Panc1 (cell line): ENCODE measurements around the gene RBMS1. TPM values are rescaled to one million over a fixed set of nuclear protein-coding genes. Genes with fewer than 3 reads are reported as not detected.

Experiments
- ATAC-seq: fragments of 200-7000 bp; cut with Tn5 transposase; 2 replicates; pipeline ENCODE4 v1.9.1; 2020; ENCODE audit warnings: mild to moderate bottlenecking, moderate library complexity
- BruUV-seq: library from RNA; stranded (reverse); fragments of 400-500 nt; replicated peaks from 2 replicates; lab custom pipeline; 2021; lab: Mats Ljungman, UMichigan
- CTCF ChIA-PET: fragments of 300-600 bp; sonication (Branson Sonifier 250); formaldehyde crosslinking; loops from one replicate; lab custom pipeline; 2022; ENCODE audit warnings: antibody characterized with exemption; lab: Charles Lee
- POLR2A ChIA-PET: fragments of 300-600 bp; sonication (Branson Sonifier 250); formaldehyde crosslinking; loops from one replicate; lab custom pipeline; 2022; ENCODE audit warnings: antibody characterized with exemption; lab: Charles Lee
- DNase-seq: peaks from one replicate; pipeline ENCODE4 v3.0.0-alpha.2; 2010; ENCODE audit warnings: low read depth, low spot score
- H3K27ac ChIP-seq: 2 replicates; pipeline ENCODE4 v1.5.1; 2011; ENCODE audit warnings: mild to moderate bottlenecking, low read length, inconsistent platforms
- H3K27me3 ChIP-seq: fragments of 200-500 bp; sonication (Bioruptor generic); 2 replicates; pipeline ENCODE4 v1.6.0; 2014; ENCODE audit warnings: low read length, inconsistent platforms; ENCODE audit not compliant: control insufficient read depth, insufficient read depth
- H3K36me3 ChIP-seq: fragments of 200-500 bp; sonication (Bioruptor generic); 2 replicates; pipeline ENCODE4 v1.5.1; 2014; ENCODE audit warnings: inconsistent platforms, mild to moderate bottlenecking, low read length, moderate library complexity; ENCODE audit not compliant: control insufficient read depth, insufficient read depth
- H3K4me1 ChIP-seq: 2 replicates; pipeline ENCODE4 v1.5.1; 2011; ENCODE audit warnings: inconsistent platforms, mild to moderate bottlenecking, low read length, moderate library complexity; ENCODE audit not compliant: control insufficient read depth, insufficient read depth
- H3K4me3 ChIP-seq, 2 experiments: 2 replicates each; pipeline ENCODE4 v1.5.1; 2011 to 2012; ENCODE audit warnings: low read depth in 2 of 2, low read length in 2 of 2, mild to moderate bottlenecking in 2 of 2, inconsistent platforms in 1 of 2, moderate library complexity in 1 of 2
- H3K9me3 ChIP-seq: fragments of 200-500 bp; sonication (Bioruptor generic); 2 replicates; pipeline ENCODE4 v1.5.1; 2014; ENCODE audit warnings: low read depth, mild to moderate bottlenecking, inconsistent platforms, low read length, moderate library complexity; ENCODE audit not compliant: control insufficient read depth, insufficient read depth
- POLR2AphosphoS5 ChIP-seq: IDR thresholded peaks from 2 replicates; pipeline ENCODE4 v1.6.1; 2012; ENCODE audit warnings: mild to moderate bottlenecking, low read depth, low read length, moderate library complexity
- SIN3A ChIP-seq: IDR thresholded peaks from 2 replicates; pipeline ENCODE4 v1.6.1; 2012; ENCODE audit warnings: low read depth, mild to moderate bottlenecking, low read length, moderate library complexity, borderline replicate concordance; ENCODE audit not compliant: insufficient read depth
- TCF7L2 ChIP-seq: IDR thresholded peaks from 2 replicates; pipeline ENCODE4 v1.6.1; 2011; ENCODE audit warnings: mild to moderate bottlenecking, low read depth, low read length, inconsistent platforms
- in situ Hi-C: cut with HindIII; loops from 2 replicates; pipeline ENCODE4 v1.10.0; 2016; ENCODE audit warnings: low sequenced_read_pairs, low pct_unique_long_range_greater_than_20kb
- intact Hi-C: fragments of 100-400 bp; cut with micrococcal nuclease; formaldehyde crosslinking; loops from one replicate; pipeline ENCODE4 v1.10.0; 2022; ENCODE audit not compliant: unreplicated experiment
- total RNA-seq: library from RNA; stranded (reverse); gene quantifications from one replicate; pipeline ENCODE4 v1.2.1, GENCODE V29; 2021; ENCODE audit not compliant: unreplicated experiment
- TF ChIP-seq, protein P1 (sequence below), 2 experiments: IDR thresholded peaks; 2 replicates each; pipeline ENCODE4 v1.6.1; 2011 to 2012; ENCODE audit warnings: low read depth in 2 of 2, control low read depth in 1 of 2, low read length in 1 of 2, mild to moderate bottlenecking in 1 of 2, moderate library complexity in 1 of 2; ENCODE audit not compliant: insufficient read depth in 1 of 2
- TF ChIP-seq, protein P2 (sequence below): fragments of 450-650 bp; IDR thresholded peaks from 2 replicates; pipeline ENCODE4 v1.5.1; 2017; ENCODE audit warnings: mild to moderate bottlenecking

RBMS1 gene
- total RNA-seq, 1 experiment from 2014 or later, result 67.0 TPM

DNA sequence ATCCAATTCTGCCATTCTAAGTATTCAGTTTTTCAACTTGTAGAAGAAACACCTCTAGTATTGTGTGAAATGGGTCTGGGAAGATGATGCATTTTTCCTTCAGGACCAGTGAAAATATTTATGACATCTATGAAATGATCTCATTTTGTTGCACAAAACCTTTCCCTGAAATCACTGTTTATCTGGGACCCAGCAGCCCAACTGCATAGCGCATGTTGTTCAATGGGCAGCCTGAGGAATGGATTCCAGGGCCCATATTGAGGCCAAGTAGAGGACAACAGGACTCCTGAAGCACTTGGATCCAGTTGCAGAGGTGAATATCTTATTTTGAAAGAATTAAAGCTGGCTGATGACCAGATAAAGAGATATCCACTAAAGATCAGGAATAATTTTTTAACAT lies 7.3 kb downstream of the RBMS1 start:
- POLR2A ChIA-PET, result no interaction called here
- H3K36me3 ChIP-seq, result no peaks in the 10 kb centered on the region
- DNase-seq (no peak), ATAC-seq (no peak)
- H3K9me3 ChIP-seq, result no peaks in the 10 kb centered on the region
- CTCF ChIA-PET, result interaction anchor here (0.6 kb wide), 1 partner anchor 64 kb away, joined by 3 read pairs; no protein-coding TSS in a partner anchor
- H3K27me3 ChIP-seq, result peaks cover 6% of the 10 kb centered on the region; the same call in 1 of the 2 replicates
- peaks cover under 1% of the 10 kb centered on the region; the same call in 1 of the 2 replicates for H3K4me1 ChIP-seq
- intact Hi-C loops (no loop called here), in situ Hi-C loops (no loop called here)
- TF ChIP-seq SIN3A (no peak), POLR2AphosphoS5 (no peak)
- TF ChIP-seq, protein P1, sequence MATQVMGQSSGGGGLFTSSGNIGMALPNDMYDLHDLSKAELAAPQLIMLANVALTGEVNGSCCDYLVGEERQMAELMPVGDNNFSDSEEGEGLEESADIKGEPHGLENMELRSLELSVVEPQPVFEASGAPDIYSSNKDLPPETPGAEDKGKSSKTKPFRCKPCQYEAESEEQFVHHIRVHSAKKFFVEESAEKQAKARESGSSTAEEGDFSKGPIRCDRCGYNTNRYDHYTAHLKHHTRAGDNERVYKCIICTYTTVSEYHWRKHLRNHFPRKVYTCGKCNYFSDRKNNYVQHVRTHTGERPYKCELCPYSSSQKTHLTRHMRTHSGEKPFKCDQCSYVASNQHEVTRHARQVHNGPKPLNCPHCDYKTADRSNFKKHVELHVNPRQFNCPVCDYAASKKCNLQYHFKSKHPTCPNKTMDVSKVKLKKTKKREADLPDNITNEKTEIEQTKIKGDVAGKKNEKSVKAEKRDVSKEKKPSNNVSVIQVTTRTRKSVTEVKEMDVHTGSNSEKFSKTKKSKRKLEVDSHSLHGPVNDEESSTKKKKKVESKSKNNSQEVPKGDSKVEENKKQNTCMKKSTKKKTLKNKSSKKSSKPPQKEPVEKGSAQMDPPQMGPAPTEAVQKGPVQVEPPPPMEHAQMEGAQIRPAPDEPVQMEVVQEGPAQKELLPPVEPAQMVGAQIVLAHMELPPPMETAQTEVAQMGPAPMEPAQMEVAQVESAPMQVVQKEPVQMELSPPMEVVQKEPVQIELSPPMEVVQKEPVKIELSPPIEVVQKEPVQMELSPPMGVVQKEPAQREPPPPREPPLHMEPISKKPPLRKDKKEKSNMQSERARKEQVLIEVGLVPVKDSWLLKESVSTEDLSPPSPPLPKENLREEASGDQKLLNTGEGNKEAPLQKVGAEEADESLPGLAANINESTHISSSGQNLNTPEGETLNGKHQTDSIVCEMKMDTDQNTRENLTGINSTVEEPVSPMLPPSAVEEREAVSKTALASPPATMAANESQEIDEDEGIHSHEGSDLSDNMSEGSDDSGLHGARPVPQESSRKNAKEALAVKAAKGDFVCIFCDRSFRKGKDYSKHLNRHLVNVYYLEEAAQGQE (IDR thresholded peaks at IDR 0.05; ENCODE audit: insufficient read depth in 1 of 2, low read depth in 2 of 2, low read length in 1 of 2), result no peak
- BruUV-seq, result no TSS peak
- no peak overlapping the region for H3K27ac ChIP-seq
- no peak overlapping the region for H3K4me3 ChIP-seq

DNA sequence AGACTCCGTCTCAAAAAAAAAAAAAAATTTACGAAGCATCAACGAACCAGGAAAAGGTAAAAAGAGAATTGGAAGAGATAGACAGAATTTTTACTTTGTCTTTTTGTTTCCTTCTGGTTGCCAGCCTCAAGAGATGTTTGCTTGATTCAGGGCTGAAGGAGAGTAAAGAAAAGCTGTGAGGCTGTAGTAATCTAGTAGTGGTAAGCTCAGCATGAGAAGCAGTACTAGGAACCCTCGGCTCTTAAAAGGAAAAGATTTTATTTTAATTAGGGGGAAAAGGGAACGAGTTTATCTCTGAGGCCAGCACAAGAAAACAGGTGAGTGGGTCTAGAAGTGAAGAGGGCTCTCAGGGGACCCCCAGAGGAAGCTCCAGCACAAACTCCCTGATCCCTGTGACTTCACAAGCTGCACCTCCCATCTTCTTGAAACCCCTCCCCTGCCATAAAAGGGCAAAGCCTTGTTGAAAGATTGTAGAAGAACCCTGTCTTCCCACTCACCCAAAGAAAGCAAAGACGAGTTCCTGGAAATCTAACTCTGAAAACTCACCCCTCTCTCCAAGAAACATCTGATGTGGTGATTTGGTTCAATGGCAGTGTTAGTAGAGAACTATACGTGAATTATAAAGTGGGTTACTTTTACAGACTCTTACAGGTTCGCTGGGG lies 8.6 kb downstream of the RBMS1 start:
- Histone ChIP-seq H3K4me1 (no peaks in the 10 kb centered on the region), H3K4me3 (0 out of 4 replicates have a peak overlapping the region, but pooled peaks of 1 of the 2 experiments have one; percentile 0), H3K27me3 (peaks cover 3% of the 10 kb centered on the region; the same call in 1 of the 2 replicates), H3K36me3 (no peaks in the 10 kb centered on the region), H3K27ac (no peak overlapping the region), H3K9me3 (no peaks in the 10 kb centered on the region)
- in situ Hi-C loops, result no loop called here
- TF ChIP-seq SIN3A, result no peak
- TF ChIP-seq, protein P2, sequence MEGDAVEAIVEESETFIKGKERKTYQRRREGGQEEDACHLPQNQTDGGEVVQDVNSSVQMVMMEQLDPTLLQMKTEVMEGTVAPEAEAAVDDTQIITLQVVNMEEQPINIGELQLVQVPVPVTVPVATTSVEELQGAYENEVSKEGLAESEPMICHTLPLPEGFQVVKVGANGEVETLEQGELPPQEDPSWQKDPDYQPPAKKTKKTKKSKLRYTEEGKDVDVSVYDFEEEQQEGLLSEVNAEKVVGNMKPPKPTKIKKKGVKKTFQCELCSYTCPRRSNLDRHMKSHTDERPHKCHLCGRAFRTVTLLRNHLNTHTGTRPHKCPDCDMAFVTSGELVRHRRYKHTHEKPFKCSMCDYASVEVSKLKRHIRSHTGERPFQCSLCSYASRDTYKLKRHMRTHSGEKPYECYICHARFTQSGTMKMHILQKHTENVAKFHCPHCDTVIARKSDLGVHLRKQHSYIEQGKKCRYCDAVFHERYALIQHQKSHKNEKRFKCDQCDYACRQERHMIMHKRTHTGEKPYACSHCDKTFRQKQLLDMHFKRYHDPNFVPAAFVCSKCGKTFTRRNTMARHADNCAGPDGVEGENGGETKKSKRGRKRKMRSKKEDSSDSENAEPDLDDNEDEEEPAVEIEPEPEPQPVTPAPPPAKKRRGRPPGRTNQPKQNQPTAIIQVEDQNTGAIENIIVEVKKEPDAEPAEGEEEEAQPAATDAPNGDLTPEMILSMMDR, result no peak
- TF ChIP-seq TCF7L2, result no peak
- TF ChIP-seq POLR2AphosphoS5, result no peak
- TF ChIP-seq, protein P1 (IDR thresholded peaks at IDR 0.05; ENCODE audit: insufficient read depth in 1 of 2, low read depth in 2 of 2, low read length in 1 of 2), result no peak
- no TSS peak for BruUV-seq
- POLR2A ChIA-PET, result interaction anchor here (0.7 kb wide), 1 partner anchor 10 kb away, joined by 5 read pairs; no protein-coding TSS in a partner anchor
- DNase-seq, result no peak
- CTCF ChIA-PET, result no interaction called here
- intact Hi-C loops, result no loop called here
- no peak for ATAC-seq
